H1 (cell line): Measurements from ENCODE around the gene FAM228B. TPM values are rescaled to one million over a fixed set of nuclear protein-coding genes. Genes with fewer than 3 reads are reported as not detected.

Experiments used
- CTCF ChIA-PET: fragments of 300-600 bp; sonication (Branson Sonifier 250); formaldehyde crosslinking; loops from one replicate; lab custom pipeline; 2021; ENCODE audit not compliant: partially characterized antibody; lab: Charles Lee
- POLR2A ChIA-PET: fragments of 300-600 bp; sonication (Branson Sonifier 250); formaldehyde crosslinking; loops from one replicate; lab custom pipeline; 2021; ENCODE audit warnings: inconsistent platforms; ENCODE audit not compliant: partially characterized antibody; lab: Charles Lee
- DNase-seq, 2 experiments: peaks; one replicate each; pipeline versions ENCODE4 v3.0.0 to v3.0.0-alpha.2; 2010 to 2022; ENCODE audit warnings: low spot score in 2 of 2, low read depth in 1 of 2, mixed read lengths in 1 of 2
- FAIRE-seq: peaks from 2 replicates; lab custom pipeline; 2011; peaks lifted over from hg19 to GRCh38; lab: Jason Lieb, UNC
- H2AFZ ChIP-seq: 2 replicates; pipeline ENCODE4 v1.8.1; 2012; ENCODE audit warnings: low read length, inconsistent platforms
- H2AK5ac ChIP-seq: 2 replicates; pipeline ENCODE4 v1.6.1; 2013; ENCODE audit warnings: low read depth, low read length
- H2BK120ac ChIP-seq: replicated peaks from 2 replicates; pipeline ENCODE3; 2013; ENCODE audit warnings: low read depth, low read length, inconsistent platforms
- H2BK12ac ChIP-seq: 2 replicates; pipeline ENCODE4 v1.6.1; 2013; ENCODE audit warnings: low read depth, low read length
- H2BK15ac ChIP-seq: 2 replicates; pipeline ENCODE4 v1.6.1; 2013; ENCODE audit warnings: low read length
- H2BK20ac ChIP-seq: 2 replicates; pipeline ENCODE4 v1.6.1; 2013; ENCODE audit warnings: low read length
- H2BK5ac ChIP-seq: 2 replicates; pipeline ENCODE4 v1.6.1; 2013; ENCODE audit warnings: low read depth, low read length
- H3K14ac ChIP-seq: 2 replicates; pipeline ENCODE4 v1.6.1; 2013; ENCODE audit warnings: inconsistent platforms; ENCODE audit not compliant: insufficient read length
- H3K18ac ChIP-seq: 2 replicates; pipeline ENCODE4 v1.6.1; 2013; ENCODE audit warnings: low read length; ENCODE audit errors: extremely low read depth
- H3K23ac ChIP-seq: 2 replicates; pipeline ENCODE4 v1.6.1; 2013; ENCODE audit warnings: inconsistent platforms; ENCODE audit not compliant: insufficient read length
- H3K23me2 ChIP-seq: 2 replicates; pipeline ENCODE4 v1.6.1; 2013; ENCODE audit warnings: low read depth, low read length
- H3K27ac ChIP-seq: 2 replicates; pipeline ENCODE4 v1.6.1; 2011; ENCODE audit warnings: low read depth, low read length, inconsistent platforms
- H3K27me3 ChIP-seq, 4 experiments: replicated peaks in 1 of 4; 1 replicate in 1 of 4; 2 replicates in 3 of 4; pipeline versions ENCODE4 v1.6.1 to v1.8.1; 2011 to 2013; ENCODE audit warnings: low read length in 3 of 4, mild to moderate bottlenecking in 3 of 4, inconsistent platforms in 2 of 4, mixed read lengths in 2 of 4, moderate library complexity in 1 of 4; ENCODE audit not compliant: control insufficient read depth in 3 of 4, insufficient read depth in 3 of 4; ENCODE audit errors: extremely low read depth in 1 of 4
- H3K36me3 ChIP-seq, 4 experiments: 2 replicates each; pipeline versions ENCODE4 v1.6.1 to v1.8.1; 2011 to 2013; ENCODE audit warnings: mild to moderate bottlenecking in 4 of 4, low read length in 3 of 4, moderate library complexity in 2 of 4, control low read depth in 1 of 4, inconsistent platforms in 1 of 4; ENCODE audit not compliant: insufficient read depth in 4 of 4, control insufficient read depth in 2 of 4
- H3K4ac ChIP-seq: replicated peaks from 2 replicates; pipeline ENCODE3; 2013; ENCODE audit warnings: low read length, low read depth, mixed read lengths, inconsistent platforms; ENCODE audit not compliant: insufficient read length
- H3K4me1 ChIP-seq, 4 experiments: replicated peaks in 1 of 4; 1 replicate in 1 of 4; 2 replicates in 3 of 4; pipeline versions ENCODE4 v1.6.1 to v1.8.1; 2011 to 2013; ENCODE audit warnings: low read length in 3 of 4, inconsistent platforms in 2 of 4, mixed read lengths in 1 of 4; ENCODE audit not compliant: insufficient read depth in 4 of 4, control insufficient read depth in 3 of 4
- H3K4me2 ChIP-seq, 2 experiments: 2 replicates each; pipeline versions ENCODE4 v1.6.1 to v1.8.1; 2011 to 2013; ENCODE audit warnings: low read depth in 2 of 2, low read length in 2 of 2, control low read depth in 1 of 2, inconsistent platforms in 1 of 2, mild to moderate bottlenecking in 1 of 2; ENCODE audit not compliant: insufficient read depth in 1 of 2
- H3K4me3 ChIP-seq, 4 experiments: fragments of 200-600, 300-600 bp in 1 of 4; sonication (generic), shearing (Covaris generic), sonication (Bioruptor Twin) in 1 of 4; 2 replicates each; pipeline versions ENCODE4 v1.5.1 to v1.8.1; 2011 to 2016; ENCODE audit warnings: low read length in 4 of 4, low read depth in 3 of 4, control low read depth in 2 of 4, inconsistent platforms in 2 of 4, mild to moderate bottlenecking in 2 of 4, mixed read lengths in 1 of 4, moderate library complexity in 1 of 4; ENCODE audit not compliant: insufficient read depth in 2 of 4; ENCODE audit errors: extremely low read depth in 1 of 4
- H3K56ac ChIP-seq: replicated peaks from 2 replicates; pipeline ENCODE3; 2013; ENCODE audit warnings: low read depth, mild to moderate bottlenecking, mixed read lengths, low read length, inconsistent platforms; ENCODE audit not compliant: insufficient read length
- H3K79me1 ChIP-seq: 2 replicates; pipeline ENCODE4 v1.6.1; 2013; ENCODE audit warnings: low read depth, low read length, control low read depth
- H3K79me2 ChIP-seq, 2 experiments: 2 replicates each; pipeline versions ENCODE4 v1.6.1 to v1.8.1; 2012 to 2013; ENCODE audit warnings: low read length in 2 of 2, mild to moderate bottlenecking in 2 of 2, inconsistent platforms in 1 of 2; ENCODE audit not compliant: insufficient read depth in 2 of 2, control insufficient read depth in 1 of 2
- H3K9ac ChIP-seq, 4 experiments: replicated peaks in 1 of 4; 1 replicate in 1 of 4; 2 replicates in 3 of 4; pipeline versions ENCODE4 v1.6.1 to v1.8.1; 2011 to 2013; ENCODE audit warnings: low read depth in 3 of 4, low read length in 3 of 4, control low read depth in 2 of 4, mild to moderate bottlenecking in 2 of 4, moderate library complexity in 2 of 4, inconsistent platforms in 1 of 4; ENCODE audit errors: extremely low read depth in 1 of 4
- H3K9me3 ChIP-seq, 2 experiments: 2 replicates each; pipeline versions ENCODE4 v1.6.1 to v1.8.1; 2012 to 2013; ENCODE audit warnings: mild to moderate bottlenecking in 2 of 2, moderate library complexity in 2 of 2, control low read depth in 1 of 2, inconsistent platforms in 1 of 2, low read depth in 1 of 2, low read length in 1 of 2, mixed read lengths in 1 of 2; ENCODE audit not compliant: insufficient read depth in 2 of 2
- H4K20me1 ChIP-seq, 2 experiments: replicated peaks in 1 of 2; 2 replicates each; pipeline versions ENCODE3 to v1.8.1; 2011 to 2013; ENCODE audit warnings: inconsistent platforms in 2 of 2, low read length in 2 of 2, mild to moderate bottlenecking in 1 of 2; ENCODE audit not compliant: insufficient read depth in 2 of 2, control insufficient read depth in 1 of 2
- H4K5ac ChIP-seq: 2 replicates; pipeline ENCODE4 v1.6.1; 2013; ENCODE audit warnings: low read length, low read depth, mixed read lengths, inconsistent platforms; ENCODE audit not compliant: insufficient read length
- H4K8ac ChIP-seq: 2 replicates; pipeline ENCODE4 v1.8.0; 2013; ENCODE audit warnings: mild to moderate bottlenecking, moderate library complexity, low read length, inconsistent platforms; ENCODE audit not compliant: insufficient read depth; ENCODE audit errors: extremely low read depth
- H4K91ac ChIP-seq: replicated peaks from 2 replicates; pipeline ENCODE3; 2013; ENCODE audit warnings: low read length, mixed read lengths, inconsistent platforms; ENCODE audit not compliant: insufficient read length
- POLR2A ChIP-seq, 2 experiments: IDR thresholded peaks; 1 replicate in 1 of 2; 2 replicates in 1 of 2; pipeline ENCODE4 v1.6.1; 2011; ENCODE audit warnings: low read depth in 2 of 2, low read length in 2 of 2, mild to moderate bottlenecking in 2 of 2; ENCODE audit errors: control extremely low read depth in 1 of 2
- USF2 ChIP-seq: IDR thresholded peaks from 2 replicates; pipeline ENCODE4 v1.6.1; 2011; ENCODE audit warnings: low read length, improper control_type of control experiment
- WGBS, 2 experiments: shearing (Covaris generic) in 1 of 2; methylation state at CpG; one replicate each; pipeline versions ENCODE4 v1.1.6 to v1.1.7; 2013 to 2015; ENCODE audit warnings: low lambda C conversion rate in 2 of 2, mixed read lengths in 2 of 2, inconsistent platforms in 1 of 2, low coverage in 1 of 2, missing lambda C conversion rate in 1 of 2; ENCODE audit not compliant: insufficient replicate concordance in 2 of 2, insufficient coverage in 1 of 2, insufficient read length in 1 of 2; ENCODE audit errors: extremely low coverage in 1 of 2, missing lambda C conversion rate in 1 of 2; 5-methylcytosine and 5-hydroxymethylcytosine counted together
- polyA plus RNA-seq, 7 experiments: library from polyadenylated mRNA; depleted of rRNA in 3 of 7; stranded (reverse) in 5 of 7; unstranded in 2 of 7; fragments of >200 nt in 5 of 7; fragments of 200-250 nt in 2 of 7; gene quantifications; 1 replicate in 5 of 7; 2 replicates in 1 of 7; 4 replicates in 1 of 7; pipeline versions ENCODE4 v1.2.1 to v1.2.3, GENCODE V29; 2011 to 2013; ENCODE audit warnings: missing spikeins in 2 of 7, mixed read lengths in 2 of 7
- total RNA-seq: library from RNA; stranded (reverse); fragmentation: NEBNext Ultra II Directional; extraction: Animal tissue kit (Norgen Biotek cat#: 25700); gene quantifications from 2 replicates; pipeline ENCODE4 v1.2.1, GENCODE V29; 2021

Gene FAM228B
- total and polyA plus RNA-seq, 2 of the 8 experiments (the other 6 are each of a cell fraction or from before 2014, with no cell fraction given) = 1.4 to 3.2 TPM

GRCh38 chr2:24082787-24083566 is 40.3 kb upstream of the FAM228B start:
- H4K91ac ChIP-seq = peak overlapping the region; percentile 97
- no peak overlapping the region for H3K14ac ChIP-seq
- H2AFZ ChIP-seq = no peak overlapping the region
- peak overlapping the region; percentile 24 for H3K56ac ChIP-seq
- FAIRE-seq = no peak
- H2BK5ac ChIP-seq = peak overlapping the region; percentile 96
- H2BK12ac ChIP-seq = peak overlapping the region; percentile 75
- H2AK5ac ChIP-seq = peak overlapping the region; percentile 93
- peaks cover 11 to 19% (median 16%) of the 10 kb centered on the region in 4 experiments; a peak in 7 of 8 replicates for H3K36me3 ChIP-seq
- H3K4me2 ChIP-seq = peak overlapping the region; percentile 80 to 94
- peak overlapping the region; percentile 55 to 77 (median 66) for H3K4me3 ChIP-seq
- H2BK15ac ChIP-seq = peak overlapping the region; percentile 84; the same call in 1 of the 2 replicates
- H3K18ac ChIP-seq = peak overlapping the region; percentile 88; the same call in 1 of the 2 replicates
- H2BK20ac ChIP-seq = peak overlapping the region; percentile 13; the same call in 1 of the 2 replicates
- no peak overlapping the region for H3K23ac ChIP-seq
- no peaks in the 10 kb centered on the region for H3K79me1 ChIP-seq
- no peaks in the 10 kb centered on the region for H3K27me3 ChIP-seq
- peak overlapping the region; percentile 24 for H3K4ac ChIP-seq
- H3K27ac ChIP-seq = peak overlapping the region; percentile 89
- ChIA-PET POLR2A (interaction anchor here (0.8 to 3.1 kb wide), 22 partner anchors 8 to 157 kb away, joined by 3 to 24 read pairs (median 7); partner anchors contain the start of genes ATAD2B, FAM228B, MFSD2B and UBXN2A), CTCF (interaction anchor here (0.6 to 4.3 kb wide), 13 partner anchors 18 to 278 kb away, joined by 3 to 25 read pairs (median 7); partner anchors contain the start of genes ATAD2B, FAM228B and PFN4)
- H3K79me2 ChIP-seq = no peaks in the 10 kb centered on the region
- peak overlapping the region; percentile 16 for H2BK120ac ChIP-seq
- peak overlapping the region; percentile 99; the same call in 1 of the 2 replicates for H4K8ac ChIP-seq
- 91% methylated on average over 8 of the region's 8 CpGs; no CpG with 5 or more reads in 1 of the 2 experiments for WGBS, 2 experiments
- no peak for DNase-seq
- H3K9me3 ChIP-seq = no peaks in the 10 kb centered on the region
- TF ChIP-seq POLR2A (IDR thresholded peaks at IDR 0.05; ENCODE audit: control extremely low read depth in 1 of 2, low read depth in 2 of 2, low read length in 2 of 2) (no peak), USF2 (peak; percentile 39)
- peaks cover 10% of the 10 kb centered on the region for H3K23me2 ChIP-seq
- peaks cover 5 to 11% (median 10%) of the 10 kb centered on the region in 4 experiments for H3K4me1 ChIP-seq
- peak overlapping the region; percentile 77 for H4K5ac ChIP-seq
- no peaks in the 10 kb centered on the region for H4K20me1 ChIP-seq
- H3K9ac ChIP-seq = peak overlapping the region in 3 of 4 experiments; percentile 72 to 93 (median 90); a peak in 6 of 7 replicates
